G401.6 (cell line): ENCODE data around the gene ZNF367.

ENCODE experiments used
- FAIRE-seq: peaks from 2 replicates; lab custom pipeline; 2012; peaks lifted over from hg19 to GRCh38; lab: Jason Lieb, UNC

Gene ZNF367

DNA sequence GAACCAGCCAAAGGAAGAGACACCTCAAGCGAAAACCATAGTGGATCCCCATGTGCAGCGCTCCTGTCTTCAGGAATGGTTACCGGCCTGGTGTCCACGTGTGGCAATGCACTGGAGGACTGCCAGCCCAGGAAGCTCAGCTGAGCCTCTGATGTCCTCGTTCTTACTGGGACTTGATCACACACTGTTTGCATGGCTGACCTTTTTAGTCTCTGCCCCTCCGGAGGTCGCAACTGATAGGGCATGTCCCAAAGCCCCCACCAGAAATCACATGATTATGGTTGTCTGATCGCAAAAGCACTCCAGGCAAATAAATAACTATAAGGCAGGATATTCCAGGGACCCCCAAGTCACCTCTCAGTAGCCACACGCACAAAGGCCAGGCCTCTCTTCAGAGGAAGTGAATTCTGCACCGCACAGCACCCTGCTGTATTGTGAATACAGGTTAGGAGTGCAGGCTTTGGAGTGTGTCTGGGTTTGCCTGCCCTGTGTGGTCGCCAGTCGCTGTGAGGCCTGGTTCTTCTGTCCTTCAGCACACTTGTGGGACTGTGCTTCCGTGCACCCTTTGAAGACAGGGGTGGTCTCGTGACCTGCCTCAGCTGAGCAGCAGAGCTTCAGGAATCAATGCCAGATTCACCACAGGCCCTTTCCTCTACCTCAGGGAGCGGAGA lies 18.4 kb upstream of the ZNF367 start:
- FAIRE-seq = no peak

GRCh38 chr9:96436063-96436455 lies 17.9 kb upstream of the ZNF367 start:
- FAIRE-seq = no peak

GRCh38 chr9:96435345-96435744 lies 17.2 kb upstream of the ZNF367 start:
- FAIRE-seq = no peak

DNA sequence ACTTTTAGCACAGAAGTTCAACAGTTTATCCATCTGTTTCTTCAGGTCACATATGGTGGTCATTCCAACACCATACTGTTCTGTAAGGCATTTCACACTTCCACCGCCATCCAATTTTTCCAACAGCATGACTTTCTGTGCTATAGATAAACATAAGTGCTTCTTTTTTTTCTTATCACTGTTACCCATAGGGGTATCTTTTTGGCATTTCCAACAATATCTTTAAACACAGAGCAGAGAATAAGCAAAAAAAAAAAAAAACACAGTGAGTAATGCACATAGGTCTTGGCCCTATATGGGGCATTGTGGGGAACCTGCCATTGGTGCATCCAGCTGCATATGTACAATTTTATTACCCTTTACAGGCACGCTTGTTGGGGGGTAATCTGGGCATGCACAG lies 12.2 kb upstream of the ZNF367 start:
- FAIRE-seq = no peak

- FAIRE-seq = no peak
Measured at GRCh38 chr9:96429732-96430131, 11.6 kb upstream of the ZNF367 start.

DNA sequence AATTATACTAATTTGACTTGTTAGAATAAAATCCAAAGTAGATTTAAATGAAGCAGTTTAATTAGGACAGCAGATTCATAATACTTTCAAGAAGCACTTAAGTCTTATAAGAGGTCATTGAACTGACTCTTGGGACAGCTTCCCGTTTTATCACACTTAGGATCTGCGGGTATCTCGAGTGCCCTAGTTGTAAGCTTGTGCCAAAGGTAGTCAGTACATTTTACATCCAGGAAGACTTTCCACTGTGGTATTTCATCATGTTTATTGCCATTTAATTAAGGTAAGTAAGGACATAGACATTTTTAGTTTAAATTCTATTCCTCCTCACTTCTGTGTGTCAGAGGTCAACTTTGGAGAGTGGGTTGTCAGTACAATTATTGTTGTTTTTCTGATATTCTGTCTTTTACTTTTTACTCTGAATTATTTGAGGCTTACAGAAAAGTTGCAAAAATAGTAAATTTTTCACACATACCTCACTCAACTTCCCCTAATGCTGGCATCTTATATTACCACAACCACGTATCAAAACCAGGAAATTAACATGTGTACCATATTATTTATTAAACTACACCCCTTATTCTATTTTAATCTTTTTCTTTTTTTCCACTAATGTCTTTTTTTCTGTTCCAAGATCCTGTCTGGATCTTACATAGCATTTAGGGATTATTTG lies 7.5 kb upstream of the ZNF367 start:
- FAIRE-seq = no peak

DNA sequence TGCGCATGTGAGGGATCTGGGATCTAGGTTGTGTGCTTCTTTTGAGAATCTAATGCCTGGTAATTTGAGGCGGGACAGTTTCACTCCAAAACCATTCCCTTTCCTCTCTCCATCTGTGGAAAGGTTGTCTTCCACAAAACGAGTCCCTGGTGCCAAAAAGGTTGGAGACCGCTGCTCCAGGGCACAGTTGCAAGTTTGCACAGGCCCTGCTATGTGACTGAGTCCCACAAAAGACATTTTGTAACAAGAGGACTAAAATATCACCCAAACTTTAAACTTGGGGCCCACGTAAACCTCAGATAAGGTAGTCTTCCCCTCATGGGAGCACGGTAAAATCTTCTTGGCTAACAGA lies 5.8 kb upstream of the ZNF367 start:
- no peak for FAIRE-seq

GRCh38 chr9:96423322-96423984 lies 5.3 kb upstream of the ZNF367 start:
- peak; percentile 44 for FAIRE-seq

GRCh38 chr9:96420468-96421219 lies 2.5 kb upstream of the ZNF367 start:
- peak; percentile 99 for FAIRE-seq

GRCh38 chr9:96419691-96419969 lies 1.5 kb upstream of the ZNF367 start:
- FAIRE-seq = peak; percentile 76

DNA sequence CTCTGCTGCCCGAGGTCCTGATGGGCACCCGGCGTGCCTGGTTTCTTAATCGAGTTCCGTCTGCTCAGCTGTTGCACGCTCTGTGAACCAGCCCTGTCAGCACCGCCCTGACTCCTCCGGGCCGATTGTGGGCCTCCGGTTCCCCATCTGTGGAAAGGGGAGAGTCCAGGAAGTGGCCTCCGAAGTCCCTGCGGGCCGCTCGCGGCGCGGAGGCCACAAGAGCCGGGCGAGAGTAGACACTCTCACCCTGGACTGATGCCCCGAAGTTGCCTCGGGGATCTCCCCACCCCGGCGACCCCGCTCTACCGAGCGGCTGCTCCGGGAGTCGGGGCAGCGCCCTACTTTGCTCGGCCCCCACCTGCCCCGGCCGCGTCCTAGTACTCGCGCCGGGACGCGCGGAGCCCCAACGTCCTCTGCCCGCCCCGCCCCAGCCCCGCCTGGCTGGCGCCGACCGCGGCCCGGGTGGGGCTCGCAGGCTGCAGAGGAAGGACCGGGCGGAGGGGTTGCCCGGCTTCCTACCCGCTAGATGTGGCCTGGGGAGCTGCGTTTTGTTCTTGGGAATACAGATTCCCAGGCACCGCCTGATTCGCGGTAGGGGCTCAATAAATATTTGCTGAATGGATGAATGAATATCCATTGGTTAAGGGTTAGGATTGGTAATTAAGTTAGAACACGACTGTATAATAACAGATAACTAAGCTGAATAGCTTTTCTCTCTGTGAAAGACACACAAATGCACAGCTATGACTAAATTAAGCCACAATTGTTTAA lies 935 bp upstream of the ZNF367 start:
- no peak for FAIRE-seq

DNA sequence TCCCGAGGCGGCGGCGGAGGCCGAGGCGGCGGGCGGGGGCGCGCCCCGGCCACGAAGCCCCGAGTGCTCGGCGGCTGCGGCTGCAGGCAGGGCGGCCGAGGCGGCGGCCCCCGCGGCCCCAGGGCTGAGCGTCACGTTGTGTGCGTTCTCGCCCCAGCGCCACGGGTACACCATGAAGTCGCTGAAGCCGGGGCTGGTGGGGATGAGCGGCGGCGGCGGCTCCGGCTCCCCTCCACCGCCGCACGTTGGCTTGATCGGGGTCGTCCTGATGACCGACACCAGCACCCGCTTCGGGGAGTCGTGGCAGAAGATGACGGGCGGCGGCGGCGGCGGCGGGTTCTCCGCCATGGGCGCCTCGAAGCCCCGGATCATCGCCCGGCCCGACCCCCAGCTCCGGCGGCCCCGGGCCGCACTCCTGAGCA lies 498 bp downstream of the ZNF367 start:
- no peak for FAIRE-seq

- FAIRE-seq = no peak
Measured at GRCh38 chr9:96417051-96417586, 1.1 kb downstream of the ZNF367 start.

GRCh38 chr9:96413302-96414221 lies 4.6 kb downstream of the ZNF367 start:
- no peak for FAIRE-seq

GRCh38 chr9:96412174-96412913 lies 5.8 kb downstream of the ZNF367 start:
- FAIRE-seq = no peak

- no peak for FAIRE-seq
Measured at GRCh38 chr9:96411129-96411838, 6.9 kb downstream of the ZNF367 start.

DNA sequence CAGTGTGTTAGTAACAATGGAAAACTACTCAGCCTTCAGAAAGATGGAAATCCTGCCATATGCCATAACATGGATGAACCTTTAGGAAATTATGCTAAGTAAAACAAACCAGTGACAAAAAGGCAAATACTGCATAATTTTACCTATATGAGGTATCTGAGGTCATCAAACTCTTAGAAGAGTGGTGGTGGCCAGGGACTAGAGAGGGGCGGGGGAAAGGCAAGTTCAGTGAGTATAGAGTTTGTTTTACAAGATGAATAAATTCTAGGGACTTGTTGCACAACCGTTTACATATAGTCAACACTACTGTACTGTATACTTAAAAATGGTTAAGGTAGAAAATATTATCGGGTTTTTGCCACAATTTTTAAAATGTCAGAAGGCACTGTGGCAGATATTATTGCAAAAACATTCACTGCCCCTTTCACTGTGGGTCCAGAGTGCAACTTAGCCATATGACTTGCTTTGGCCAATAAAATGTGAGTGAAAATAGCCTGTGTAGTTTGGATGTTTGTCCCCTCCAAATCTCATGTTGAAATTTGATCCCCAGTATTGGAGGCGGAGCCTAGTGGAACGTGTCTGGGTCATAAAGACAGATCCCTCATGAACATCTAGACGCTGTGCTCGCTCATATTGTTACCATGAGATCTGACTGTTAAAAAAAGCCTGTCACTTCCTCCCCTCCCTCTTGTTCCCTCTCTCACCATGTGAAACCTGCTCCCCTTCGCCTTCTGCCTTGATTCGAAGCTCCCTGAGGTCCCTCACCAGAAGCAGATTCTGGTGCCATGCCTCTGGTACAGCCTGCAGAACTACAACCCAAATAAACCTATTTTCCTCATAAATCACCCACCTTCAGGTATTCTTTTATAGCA lies 9.5 kb downstream of the ZNF367 start:
- FAIRE-seq = no peak

GRCh38 chr9:96400132-96400910 lies 17.8 kb downstream of the ZNF367 start:
- FAIRE-seq = no peak
